ENCODE data around the gene CDC42BPB.

CDC42BPB gene

DNA sequence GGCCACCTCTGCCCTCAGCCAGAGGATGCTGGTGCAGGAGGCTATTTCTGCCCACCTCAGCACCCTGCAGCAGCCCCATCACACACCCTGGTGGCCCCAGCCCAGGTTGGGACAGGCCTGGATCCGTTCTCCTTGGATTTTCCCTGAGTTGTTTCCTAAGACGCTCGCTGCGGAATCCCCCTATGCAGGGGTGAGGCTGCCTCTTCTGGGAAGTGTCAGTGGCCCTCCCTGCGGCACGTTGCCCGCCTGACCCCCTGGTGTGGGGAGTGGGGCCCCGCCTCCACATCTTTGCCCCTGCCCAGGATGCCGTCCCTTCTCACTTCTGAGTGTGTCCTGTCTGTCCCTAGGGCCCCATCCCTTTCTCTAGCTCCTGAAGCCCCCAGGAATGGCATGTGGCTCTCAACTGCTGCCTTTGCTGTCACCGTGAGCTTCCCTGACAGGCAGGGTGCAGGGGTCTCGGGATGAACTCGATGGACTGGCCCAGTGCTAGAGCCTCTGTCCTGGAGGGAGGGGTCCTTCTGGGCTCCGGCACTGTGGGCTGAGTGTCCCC, 36.6 kb upstream of the CDC42BPB start:
- no peak for DNase-seq

DNA sequence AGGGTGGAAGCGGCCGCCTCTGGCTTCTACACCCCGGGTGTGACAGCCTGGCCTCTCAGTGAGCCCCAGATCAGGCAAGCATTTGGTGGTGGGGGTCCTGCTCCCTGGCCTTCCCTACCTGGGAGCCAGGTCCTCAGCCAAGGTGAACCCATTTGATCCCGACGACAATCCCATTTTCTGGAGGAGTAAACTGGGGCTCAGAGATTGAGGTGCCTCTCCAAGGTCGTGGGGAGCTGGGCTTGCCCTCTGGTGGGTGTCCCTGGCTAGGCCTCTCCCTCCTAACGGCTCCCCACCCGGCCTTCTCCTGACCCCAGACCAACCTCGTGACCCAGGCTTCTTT, 34.5 kb upstream of the CDC42BPB start:
- DNase-seq = no peak

DNA sequence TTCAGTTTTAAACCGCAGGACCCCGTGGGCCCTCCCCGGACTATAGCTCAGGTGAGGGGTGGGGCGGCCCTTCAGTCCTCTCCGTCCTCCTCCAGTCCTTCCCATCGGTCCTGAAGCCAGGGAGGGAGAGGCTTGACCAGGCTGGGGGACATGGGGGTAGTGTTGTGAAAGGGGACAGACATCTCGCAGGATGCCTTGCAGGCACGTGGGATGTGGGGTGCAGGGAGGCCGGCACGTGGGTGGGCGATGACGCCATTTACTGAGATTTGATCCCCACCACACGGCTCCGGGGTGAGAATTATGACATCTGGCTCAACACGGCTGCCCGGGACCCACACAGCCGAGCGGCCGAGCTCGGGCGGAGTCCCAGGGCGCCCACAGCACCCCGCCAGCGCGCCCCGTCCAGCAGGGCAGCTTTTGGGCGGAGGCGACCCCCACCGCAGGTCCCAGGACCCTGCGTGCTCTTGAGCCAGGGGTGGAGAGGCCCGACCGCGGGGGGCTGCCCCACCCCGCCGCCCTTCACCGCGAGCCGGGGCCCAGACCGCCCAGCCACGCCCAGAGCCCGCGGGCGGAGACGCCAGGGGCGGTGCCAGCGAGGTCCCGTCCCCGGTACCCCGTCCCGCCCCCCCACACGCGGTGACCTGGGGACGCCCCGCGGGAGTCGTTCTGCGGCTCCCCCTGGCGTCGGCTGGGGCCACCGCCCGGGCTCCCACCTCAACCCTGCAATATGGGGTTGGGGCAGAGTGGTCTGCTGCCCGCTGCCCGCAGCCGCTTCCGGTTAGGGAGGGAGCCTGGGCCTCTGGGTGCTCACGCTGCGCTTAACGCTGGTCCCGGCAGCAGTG, 33.9 kb upstream of the CDC42BPB start:
- DNase-seq = peak; percentile 78

DNA sequence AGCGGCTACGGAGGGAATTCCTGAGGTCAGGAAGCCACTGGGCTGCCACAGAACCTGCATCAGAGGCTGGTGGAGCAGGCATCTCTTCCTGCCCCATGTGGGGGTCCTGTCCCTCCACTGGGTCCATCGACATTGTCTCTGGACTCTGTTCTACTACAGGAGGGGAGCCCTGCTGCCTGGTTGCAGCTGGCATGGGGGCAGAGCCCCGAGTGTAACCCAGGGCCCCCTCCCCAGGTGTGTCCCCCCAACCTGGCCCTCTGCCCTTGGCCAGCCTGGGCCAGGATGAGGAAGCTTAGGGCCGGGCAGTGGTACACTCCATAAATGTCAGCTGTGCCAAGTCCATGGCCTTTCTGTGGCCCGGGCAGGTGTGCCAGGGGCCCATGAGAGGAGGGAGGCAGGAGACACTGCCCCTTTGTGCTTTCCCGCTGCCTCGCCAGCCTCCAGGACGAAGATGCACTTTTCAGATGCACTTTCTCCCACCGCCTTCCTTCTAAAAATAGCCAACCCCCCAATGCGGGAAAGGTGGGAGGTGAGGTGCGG, 33.2 kb upstream of the CDC42BPB start:
- DNase-seq = no peak

DNA sequence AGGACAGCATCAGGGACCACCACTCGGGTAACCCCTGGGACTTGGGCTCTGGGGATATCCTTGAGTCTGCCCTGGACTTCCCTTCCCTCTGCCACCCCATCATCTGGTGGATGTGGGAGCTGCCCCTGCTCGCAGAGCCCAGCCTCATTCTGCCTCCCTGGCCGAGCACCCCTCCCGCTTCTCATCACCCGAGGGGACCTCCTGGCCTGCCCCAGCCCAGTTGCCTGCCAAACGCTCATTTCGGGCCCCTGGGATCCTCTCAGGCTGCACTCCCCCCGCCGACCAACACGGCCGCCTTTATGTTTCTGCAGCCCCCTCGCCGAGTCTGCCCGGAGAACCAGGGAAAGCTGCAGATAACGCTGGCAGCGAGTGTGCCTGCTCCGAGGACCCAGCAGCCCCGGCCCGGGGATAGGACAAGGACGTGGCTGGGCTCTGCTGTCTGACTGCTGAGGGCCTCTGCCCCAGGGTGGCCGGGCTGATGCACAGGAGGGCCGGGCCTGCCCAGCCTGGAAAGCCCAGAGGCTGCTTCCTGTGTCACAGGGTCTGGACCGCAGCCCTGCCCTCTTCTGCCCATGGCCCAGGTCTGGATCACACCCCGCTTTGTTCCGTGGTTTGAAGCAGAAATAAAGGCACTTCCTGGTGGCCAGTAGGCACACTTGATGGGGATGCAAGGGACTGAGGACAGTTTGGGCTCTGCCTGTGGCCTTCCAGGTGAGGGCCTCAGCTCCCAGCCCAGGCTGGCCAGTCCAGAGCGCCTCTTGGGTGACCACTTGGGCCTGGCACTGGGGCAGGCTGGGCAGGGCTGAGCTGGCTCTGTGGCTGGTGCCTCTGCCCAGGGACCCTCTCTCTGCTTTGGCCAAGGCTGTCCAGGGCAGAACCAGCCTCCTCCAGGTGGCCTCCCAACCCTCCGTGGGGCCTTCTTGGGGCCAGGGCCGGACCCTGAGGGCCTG, 32.3 kb upstream of the CDC42BPB start:
- no peak for DNase-seq

DNA sequence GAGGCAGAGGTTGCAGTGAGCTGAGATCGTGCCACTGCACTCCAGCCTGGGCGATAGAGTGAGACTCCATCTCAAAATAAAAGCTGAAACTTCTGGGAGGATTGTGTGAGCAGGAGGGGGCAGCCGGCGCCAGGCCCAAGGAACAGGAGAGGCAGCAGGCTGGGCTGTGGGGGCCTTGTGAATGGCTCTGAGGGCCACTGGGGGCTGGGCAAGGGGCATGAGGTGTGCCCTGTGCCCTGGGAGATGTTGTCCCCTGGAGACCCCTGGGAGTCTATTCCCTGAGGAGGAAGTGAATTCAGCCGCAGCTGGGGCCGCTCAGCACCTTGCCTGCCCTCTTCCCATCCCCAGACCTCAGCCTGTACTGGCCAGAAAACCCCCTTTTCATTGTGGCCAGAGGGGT, 31.6 kb upstream of the CDC42BPB start:
- no peak for DNase-seq

DNA sequence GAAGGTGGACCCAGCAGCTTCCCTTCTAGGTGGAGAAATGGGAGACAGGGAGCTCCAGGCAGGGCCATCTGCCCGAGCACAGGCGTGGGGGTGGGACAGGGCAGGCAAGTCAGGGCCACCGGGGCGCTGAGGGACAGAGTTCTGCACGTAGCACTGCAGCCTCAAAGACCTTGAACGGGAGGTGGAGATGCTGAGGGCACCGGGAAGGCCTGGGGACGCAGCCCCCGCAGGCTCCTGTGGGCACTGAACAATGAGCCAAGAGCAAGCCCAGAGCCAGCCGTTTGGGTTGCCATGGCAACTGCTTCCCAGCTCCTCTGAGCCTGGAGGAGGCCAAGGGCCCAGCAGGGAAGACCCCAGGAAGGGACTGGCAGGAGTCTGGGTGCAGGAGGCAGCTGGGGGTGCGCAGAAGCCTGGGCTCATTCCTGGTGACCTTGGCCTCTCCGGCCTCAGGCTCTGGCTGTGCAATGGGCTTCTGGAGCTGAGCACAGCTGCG, 30.0 kb upstream of the CDC42BPB start:
- no peak for DNase-seq

DNA sequence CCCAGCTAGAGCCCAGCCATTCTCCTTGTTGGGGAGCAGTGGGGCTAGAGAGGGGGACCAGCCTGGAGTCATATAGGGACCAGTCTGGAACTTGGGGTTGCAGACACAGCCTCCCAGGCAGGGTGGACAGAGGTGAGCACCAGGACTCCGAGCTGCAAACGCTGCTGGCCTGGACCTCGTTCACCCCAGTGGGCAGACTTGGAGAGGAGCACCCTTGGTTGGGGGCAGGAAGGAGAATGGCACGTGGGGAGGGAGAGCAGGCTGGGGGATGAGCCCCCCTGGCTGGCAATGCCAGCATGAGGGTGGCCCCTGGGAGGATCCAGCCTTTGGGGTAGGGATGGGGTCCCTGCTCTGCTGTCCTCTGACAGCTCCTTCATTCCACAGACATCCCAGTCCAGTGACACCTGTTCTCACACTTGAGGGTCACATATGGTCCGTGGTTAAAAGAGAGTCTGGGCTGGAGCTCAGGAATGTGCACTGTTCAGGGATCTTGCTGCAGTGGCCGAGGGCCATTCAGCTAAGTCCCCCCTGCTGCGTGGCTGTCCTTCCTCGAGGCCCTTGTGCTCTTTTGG, 29.5 kb upstream of the CDC42BPB start:
- no peak for DNase-seq

DNA sequence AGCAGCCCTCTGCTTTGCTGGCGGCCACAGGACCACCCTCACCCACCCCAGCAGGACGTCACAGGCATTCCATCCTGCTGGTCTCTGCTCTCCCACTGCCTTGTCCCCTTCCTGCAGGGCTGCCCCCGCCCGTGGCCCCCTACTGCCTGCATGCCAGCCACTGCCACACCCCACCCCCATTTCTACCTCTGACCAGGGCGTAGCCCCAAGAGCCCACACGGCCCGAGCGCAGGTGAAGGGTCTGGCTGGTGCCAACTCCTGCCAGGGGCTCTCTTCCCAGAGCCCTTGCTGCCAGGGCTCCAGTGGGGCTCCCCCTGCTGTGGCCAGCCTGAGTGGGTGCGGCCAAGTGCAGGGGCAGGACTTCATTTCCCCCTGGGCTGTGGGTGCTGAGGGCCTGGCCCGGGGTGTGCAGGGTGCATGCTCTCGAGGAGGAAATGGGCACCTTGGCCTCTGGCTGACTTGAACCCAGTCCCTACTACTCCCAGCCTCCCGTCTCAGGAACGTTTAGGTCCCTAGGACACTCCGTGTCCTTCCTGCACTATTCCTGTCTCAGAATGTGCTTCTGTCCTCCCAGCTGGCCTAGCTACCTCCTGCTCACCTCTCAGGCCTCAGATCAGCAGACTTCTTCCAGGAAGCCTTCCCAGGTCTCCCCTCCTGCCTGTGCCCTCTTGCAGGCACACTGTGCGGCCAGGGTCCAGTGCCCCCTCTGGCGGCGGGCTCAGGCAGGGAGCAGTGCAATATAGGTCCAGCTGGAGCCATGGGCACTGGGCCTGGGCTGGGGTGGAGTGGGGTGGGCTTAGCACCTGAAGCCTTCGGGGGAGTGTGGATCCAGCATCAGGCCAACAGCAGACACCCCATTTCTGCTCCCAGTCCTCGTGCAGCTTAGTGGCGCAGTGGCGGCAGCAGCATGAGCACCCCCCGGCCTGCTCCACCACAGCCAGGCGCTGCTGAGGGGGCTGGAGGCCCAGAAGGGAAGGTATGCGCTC, 28.1 kb upstream of the CDC42BPB start:
- DNase-seq = no peak

DNA sequence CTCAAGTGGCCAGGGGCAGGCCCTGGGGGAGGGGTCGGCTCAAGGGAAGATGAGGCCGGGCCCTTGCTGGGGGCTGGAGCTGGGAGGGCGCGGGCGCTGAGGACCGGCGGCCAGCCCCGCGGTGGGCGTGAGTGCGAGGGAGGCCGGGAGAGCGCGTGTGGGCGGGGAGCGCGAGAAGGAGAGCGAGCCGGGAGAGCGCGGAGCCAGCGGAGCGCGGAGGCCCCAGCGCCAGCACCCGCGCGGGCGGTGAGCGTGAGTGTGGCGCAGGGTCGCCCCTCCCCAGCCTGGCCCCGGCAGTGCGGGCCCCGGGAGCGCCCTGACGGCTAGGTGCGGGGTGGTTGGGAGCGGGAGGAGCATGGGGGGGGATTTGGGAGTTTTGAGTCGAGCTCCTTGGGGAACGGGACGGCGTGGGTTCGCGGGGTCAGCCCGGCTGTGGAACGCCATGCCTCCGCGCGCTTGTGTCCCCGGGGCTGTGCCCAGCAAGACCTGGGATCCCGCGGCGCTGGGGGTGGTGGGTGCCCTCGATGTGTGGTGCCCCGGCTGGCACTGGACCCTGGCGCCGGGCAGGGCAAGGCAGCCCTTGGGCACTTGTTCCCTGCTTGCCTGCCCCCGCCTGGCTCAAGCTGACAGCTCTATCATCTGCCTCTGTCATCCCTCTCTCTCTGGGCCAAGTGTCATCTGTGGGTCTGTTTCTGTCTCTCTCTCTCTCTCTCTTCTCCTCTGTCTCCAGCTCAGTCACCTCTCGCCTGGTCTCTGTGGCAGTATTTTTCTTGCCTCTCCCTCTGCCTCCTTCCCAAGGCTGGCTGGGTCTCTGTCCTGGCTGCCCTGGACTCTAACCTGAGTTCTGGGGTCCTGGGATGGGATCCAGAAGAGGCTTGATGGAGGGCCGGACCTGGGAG, 26.9 kb upstream of the CDC42BPB start, which contains the start of gene LBHD2:
TSS of gene LBHD2 (plus strand) at position 190 of the 899 bp plus-strand sequence. CDS start 1,803 bp downstream, outside the sequence.
- DNase-seq = no peak

DNA sequence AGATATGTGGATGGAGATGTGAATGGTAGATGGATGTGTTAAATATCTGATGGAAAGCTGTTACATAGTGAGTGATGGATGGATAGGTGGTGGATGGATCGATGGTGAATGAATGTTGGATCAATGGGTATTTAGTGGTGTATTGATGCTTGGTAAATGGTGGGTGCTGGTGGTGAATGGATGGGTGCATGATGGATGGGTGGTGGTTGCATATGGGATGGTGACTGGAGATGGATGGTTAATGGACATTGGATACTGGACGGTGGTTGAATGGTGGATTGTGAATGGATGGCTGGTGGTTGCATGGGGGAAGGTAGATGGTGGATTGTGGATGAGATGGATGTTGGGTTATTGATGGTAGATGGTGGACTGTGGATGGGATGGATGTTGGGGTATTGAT, 24.6 kb upstream of the CDC42BPB start:
- DNase-seq = no peak

DNA sequence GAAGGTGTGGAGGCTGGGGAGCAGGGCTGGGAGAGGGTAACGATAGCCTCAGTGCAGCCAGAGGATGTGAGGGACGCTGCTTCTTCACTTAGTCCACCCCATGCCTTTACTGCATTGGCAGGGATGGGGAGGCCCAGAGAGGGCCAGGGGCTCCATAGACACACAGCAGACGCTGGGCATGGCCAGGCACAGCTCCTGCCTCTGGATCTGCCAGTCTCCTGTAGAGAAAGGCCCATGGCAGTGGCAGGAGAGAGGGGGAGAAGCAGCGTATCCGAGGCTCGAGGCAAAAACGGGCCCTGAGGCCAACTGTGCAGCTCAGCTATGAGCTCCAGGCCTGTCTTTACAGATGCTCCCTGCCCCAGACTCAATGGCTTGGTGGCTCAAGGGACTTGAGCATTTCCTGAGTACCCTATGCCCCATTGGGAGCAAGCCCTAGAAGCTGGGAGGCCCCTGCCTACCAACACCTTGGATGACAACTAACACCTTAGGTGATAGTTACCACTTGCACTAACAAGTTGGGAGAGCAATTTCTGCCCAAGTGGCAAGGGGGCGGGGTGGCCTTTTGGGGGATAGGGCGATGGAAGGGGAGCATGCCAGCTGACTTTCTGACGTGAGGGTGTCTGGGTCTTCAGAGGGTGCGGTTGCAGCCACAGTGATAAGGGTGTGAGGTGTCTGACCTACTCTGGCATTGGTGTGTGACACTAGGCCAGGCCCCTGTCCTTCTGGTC, 21.7 kb upstream of the CDC42BPB start:
- no peak for DNase-seq

DNA sequence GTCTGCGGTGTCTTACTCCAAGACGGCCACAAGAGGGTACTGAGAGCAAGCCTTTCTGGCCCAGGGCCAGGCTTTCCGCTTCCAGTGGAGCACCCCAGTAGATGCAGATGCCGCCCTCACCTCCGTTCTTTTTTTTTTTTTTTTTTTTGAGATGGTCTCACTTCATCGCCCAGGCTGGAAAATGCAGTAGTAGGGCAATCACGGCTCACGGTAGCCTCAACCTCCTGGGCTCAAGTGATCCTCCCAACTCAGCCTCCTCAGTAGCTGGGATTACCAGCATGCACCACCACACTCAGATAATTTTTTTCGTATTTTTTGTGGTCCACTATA, 21.0 kb upstream of the CDC42BPB start:
- DNase-seq = peak; percentile 63

DNA sequence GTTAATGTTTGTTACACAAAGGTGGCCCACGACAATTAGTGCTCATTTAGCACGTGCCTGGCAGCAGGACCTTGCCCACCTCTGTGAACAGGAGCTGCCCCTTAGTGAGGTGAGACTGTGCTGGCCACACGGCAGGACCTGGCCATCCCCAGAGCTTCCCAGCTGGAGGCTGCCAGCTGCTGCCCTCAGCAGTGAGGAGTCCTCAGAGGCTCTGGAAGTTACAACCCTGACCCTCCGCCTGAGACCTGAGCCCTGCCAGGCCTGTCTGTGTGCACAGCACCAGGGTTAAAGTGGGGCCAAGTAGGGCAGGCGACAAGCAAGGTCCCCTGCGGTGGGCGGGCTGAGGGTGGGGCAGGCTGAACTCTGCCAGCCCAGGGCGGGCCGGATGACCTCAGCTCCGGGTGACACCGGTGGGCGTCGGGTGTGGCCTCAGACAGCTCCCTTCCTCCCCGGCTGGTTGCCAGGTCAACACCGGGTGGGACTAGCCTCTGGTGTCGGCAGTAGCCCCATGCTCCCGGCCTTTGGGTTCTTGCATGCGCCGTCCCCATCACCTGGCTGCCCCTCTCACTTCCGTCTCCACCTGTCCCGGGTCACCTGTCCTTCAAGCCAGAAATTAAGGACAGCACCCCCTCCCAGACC, 17.5 kb upstream of the CDC42BPB start:
- no peak for DNase-seq

DNA sequence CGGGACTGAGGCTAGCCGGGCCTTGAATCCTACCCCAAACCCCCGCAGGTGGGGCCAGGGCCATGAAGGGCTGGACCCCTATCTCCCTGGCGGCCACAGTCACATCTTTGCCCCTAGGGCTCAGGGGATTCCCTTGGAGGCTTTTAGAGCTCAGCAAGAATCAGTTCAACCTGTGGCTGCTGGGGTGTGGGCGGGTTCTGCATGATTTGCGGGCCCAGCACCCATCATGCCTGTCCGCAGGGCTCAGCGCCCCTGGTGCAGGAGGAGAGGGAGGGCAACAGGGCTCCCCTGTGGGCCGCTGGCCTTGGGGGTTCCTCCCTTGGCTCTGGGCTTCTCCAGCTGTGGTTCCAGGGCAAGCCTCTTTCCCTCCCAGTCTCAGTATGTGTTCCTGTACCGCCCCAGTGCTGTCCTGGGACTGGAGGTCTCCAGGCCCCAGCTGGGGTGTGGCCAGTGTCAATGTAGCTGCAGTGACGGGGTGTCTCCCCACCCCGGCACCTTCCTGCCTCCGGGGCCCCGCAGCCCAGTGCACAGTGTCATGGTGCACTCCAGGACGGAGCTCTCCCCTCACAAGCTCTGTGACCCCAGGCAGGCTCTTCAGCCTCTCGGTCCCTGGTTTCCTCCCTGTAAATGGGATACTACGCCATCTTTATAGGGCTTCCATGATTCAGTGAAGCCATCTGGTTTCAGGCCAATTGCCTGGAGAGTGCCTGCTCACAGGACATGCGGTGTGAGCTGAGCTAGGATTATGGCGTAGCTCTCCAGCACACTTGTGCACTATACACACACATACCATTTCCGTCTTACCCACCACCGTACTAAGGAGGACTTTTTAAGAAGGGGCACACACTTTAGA, 16.8 kb upstream of the CDC42BPB start:
- no peak for DNase-seq

DNA sequence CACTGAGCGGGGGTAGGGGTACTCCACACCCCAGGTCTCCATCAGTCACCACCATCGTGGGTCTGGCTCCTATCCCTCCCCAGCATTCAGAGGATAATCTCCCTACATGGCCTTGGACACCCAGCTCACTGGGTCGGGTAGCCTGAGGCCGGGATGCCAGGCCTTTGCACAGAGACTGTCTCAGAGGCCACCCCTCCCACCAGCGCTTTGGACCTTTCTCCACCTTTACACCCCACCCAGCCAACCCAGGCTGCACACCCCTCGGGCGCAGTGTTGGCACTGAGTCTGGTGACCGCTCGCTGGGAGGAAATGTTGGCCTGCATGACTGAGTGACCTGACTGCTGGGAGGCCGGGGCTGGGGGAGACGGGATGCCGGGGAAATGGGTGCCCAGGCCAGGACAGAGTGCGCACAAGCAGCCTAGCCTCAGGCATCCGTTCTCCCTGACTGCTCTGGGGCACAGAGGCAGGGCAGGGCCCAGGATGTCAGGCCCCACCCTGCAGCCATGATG, 16.1 kb upstream of the CDC42BPB start:
- DNase-seq = no peak

DNA sequence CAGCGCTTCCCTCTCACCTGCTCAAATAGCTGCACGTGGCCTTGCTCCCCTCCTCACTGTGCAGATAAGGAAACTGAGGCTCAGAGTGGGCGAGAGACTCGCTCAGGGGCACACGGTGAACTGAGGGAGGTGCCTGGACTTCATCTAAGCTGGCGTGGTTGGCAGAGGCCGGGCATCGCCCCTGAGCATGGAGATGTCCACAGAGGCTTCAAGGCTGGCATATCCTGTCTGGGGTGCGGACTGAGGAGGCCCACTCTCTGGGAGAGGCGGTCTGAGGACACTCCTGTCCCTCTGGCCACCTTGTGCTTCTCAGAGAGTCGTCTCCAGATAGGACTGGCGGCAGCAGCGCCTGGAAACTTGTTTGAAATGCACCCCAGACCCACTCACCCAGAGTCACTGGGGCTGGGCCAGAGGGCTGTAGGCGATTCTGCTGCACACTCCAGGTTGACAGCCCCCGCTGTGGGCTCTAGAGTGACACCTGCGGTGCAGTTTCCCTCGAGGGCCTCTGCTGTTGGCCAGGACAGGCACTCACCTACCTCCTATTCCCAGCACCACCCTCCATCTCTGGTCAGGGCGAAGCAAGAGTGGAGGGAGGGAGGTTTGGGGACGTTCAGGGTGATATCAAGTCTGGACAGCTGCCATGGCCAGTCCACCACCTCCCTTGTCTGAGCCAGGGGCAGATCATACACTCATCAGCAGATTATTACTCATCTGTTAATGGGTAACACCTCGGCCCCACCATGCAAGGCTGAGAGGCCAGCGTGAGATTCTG, 15.4 kb upstream of the CDC42BPB start:
- no peak for DNase-seq
